ENCODE results near the gene ARHGEF4.

ARHGEF4 gene

GRCh38 chr2:130796290-130796689 is 40.4 kb upstream of the ARHGEF4 start:
- no peak for DNase-seq (ENCODE audit: low spot score)
- TF ChIP-seq, protein P1, sequence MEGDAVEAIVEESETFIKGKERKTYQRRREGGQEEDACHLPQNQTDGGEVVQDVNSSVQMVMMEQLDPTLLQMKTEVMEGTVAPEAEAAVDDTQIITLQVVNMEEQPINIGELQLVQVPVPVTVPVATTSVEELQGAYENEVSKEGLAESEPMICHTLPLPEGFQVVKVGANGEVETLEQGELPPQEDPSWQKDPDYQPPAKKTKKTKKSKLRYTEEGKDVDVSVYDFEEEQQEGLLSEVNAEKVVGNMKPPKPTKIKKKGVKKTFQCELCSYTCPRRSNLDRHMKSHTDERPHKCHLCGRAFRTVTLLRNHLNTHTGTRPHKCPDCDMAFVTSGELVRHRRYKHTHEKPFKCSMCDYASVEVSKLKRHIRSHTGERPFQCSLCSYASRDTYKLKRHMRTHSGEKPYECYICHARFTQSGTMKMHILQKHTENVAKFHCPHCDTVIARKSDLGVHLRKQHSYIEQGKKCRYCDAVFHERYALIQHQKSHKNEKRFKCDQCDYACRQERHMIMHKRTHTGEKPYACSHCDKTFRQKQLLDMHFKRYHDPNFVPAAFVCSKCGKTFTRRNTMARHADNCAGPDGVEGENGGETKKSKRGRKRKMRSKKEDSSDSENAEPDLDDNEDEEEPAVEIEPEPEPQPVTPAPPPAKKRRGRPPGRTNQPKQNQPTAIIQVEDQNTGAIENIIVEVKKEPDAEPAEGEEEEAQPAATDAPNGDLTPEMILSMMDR (IDR thresholded peaks at IDR 0.05; ENCODE audit: extremely low read depth, missing control alignments) = no peak

DNA sequence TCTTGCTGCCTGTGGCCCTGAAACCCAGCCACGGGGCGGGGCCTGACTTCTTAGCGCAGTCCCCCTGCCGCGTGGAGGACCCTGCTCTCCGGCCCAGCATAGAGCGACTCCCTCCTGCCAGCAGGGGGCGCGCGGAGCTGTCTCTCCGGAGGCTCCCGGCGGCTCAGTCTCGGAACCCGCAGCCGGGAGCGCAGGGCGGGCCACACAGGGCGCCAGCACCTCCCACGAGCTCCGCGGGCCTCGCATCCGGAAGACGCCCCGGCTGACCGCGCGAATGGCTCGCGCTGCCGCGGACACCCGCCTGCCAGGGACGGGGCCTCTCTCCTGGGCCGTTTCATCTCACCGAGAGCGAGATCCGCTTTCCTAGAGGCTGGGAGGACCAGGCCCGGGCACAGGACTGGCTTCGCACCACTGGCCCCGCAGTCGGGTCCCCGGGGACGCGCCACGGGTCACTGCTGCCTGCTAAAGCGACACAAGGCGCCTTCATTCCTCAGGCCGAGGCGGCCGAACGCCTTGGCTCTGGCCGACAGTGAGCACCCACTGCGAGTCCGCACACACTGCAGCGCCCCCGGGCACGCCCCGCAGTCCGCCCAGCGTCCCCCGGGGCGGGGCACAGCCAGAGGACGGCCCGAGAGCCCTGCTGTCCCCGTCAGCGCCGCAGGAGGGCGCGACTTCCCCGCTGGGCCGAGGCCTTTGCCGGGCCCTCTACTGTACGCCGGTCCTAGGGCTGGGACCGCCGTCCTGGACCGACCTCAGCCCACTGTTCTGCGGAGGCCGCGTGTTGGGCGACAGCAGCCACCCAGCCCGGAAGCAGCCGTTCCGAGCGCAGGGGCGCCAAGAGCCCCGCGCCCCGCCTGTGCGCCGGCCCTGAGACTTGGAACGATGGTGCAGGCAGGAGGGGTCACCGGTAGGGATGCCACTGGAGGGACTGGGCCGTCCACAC is 39.0 kb upstream of the ARHGEF4 start:
- peak; percentile 92 for DNase-seq (ENCODE audit: low spot score)
- TF ChIP-seq, protein P1 (IDR thresholded peaks at IDR 0.05; ENCODE audit: extremely low read depth, missing control alignments) = peak; percentile 90

GRCh38 chr2:130798472-130799218 is 38.1 kb upstream of the ARHGEF4 start:
- no peak for DNase-seq (ENCODE audit: low spot score)
- TF ChIP-seq, protein P1 (IDR thresholded peaks at IDR 0.05; ENCODE audit: extremely low read depth, missing control alignments) = no peak

GRCh38 chr2:130799295-130799694 is 37.4 kb upstream of the ARHGEF4 start:
- TF ChIP-seq, protein P1 (IDR thresholded peaks at IDR 0.05; ENCODE audit: extremely low read depth, missing control alignments) = no peak

GRCh38 chr2:130805613-130806012 is 31.1 kb upstream of the ARHGEF4 start:
- TF ChIP-seq, protein P1 (IDR thresholded peaks at IDR 0.05; ENCODE audit: extremely low read depth, missing control alignments) = no peak
- no peak for DNase-seq (ENCODE audit: low spot score)

More at GRCh38 chr2:130799295-130799694, 37.4 kb upstream of the ARHGEF4 start:
- no peak for DNase-seq (ENCODE audit: low spot score)

- DNase-seq (ENCODE audit: low spot score) = no peak
- TF ChIP-seq, protein P1 (IDR thresholded peaks at IDR 0.05; ENCODE audit: extremely low read depth, missing control alignments) = no peak
Observed at GRCh38 chr2:130806370-130806769, 30.3 kb upstream of the ARHGEF4 start.

Measured in GM20000 (cell line).